ENCODE measurements around the gene FAM8A1.

Gene FAM8A1

GRCh38 chr6:17656092-17656491, 56.0 kb downstream of the FAM8A1 start:
- no peak for DNase-seq (ENCODE audit: low read depth, low spot score)

- no peak for DNase-seq (ENCODE audit: low read depth, low spot score)
These were observed 56.5 kb downstream of the FAM8A1 start for GRCh38 chr6:17656644-17657043.

Data from activated CD4-positive, CD25-positive, alpha-beta regulatory T cell treated with anti-CD3 and anti-CD28 coated beads, Interleukin-2, amount 50 U/mL, for 16 hours (primary cell).